ENCODE data around the gene TNRC18. TPM values are rescaled to one million over a fixed set of nuclear protein-coding genes. Genes with fewer than 3 reads are reported as not detected.

The TNRC18 gene
- total RNA-seq, 1 experiment from 2014 or later: 69.8 TPM

GRCh38 chr7:5414916-5415315, 8.7 kb downstream of the TNRC18 start:
- DNase-seq (ENCODE audit: extremely low read depth, low read depth): no peak

- no peak for DNase-seq (ENCODE audit: extremely low read depth, low read depth)
Measured at GRCh38 chr7:5413449-5413786, 10.2 kb downstream of the TNRC18 start.

GRCh38 chr7:5408777-5409176, 14.9 kb downstream of the TNRC18 start:
- no peak for DNase-seq (ENCODE audit: extremely low read depth, low read depth)

- no peak for DNase-seq (ENCODE audit: extremely low read depth, low read depth)
Measured at GRCh38 chr7:5406957-5407945, 16.4 kb downstream of the TNRC18 start.

GRCh38 chr7:5404421-5404826, 19.2 kb downstream of the TNRC18 start:
- DNase-seq (ENCODE audit: extremely low read depth, low read depth): no peak

GRCh38 chr7:5403442-5403841, 20.2 kb downstream of the TNRC18 start:
- no peak for DNase-seq (ENCODE audit: extremely low read depth, low read depth)

- DNase-seq (ENCODE audit: extremely low read depth, low read depth): no peak
Measured at GRCh38 chr7:5397736-5398135, 25.9 kb downstream of the TNRC18 start.

GRCh38 chr7:5396999-5397663, 26.5 kb downstream of the TNRC18 start:
- DNase-seq (ENCODE audit: extremely low read depth, low read depth): peak; percentile 97

- DNase-seq (ENCODE audit: extremely low read depth, low read depth): peak; percentile 72
Measured at GRCh38 chr7:5396542-5396941, 27.1 kb downstream of the TNRC18 start.

- no peak for DNase-seq (ENCODE audit: extremely low read depth, low read depth)
Measured at GRCh38 chr7:5395246-5395645, 28.4 kb downstream of the TNRC18 start.

- DNase-seq (ENCODE audit: extremely low read depth, low read depth): no peak
Measured at GRCh38 chr7:5394264-5395105, 29.1 kb downstream of the TNRC18 start.

- DNase-seq (ENCODE audit: extremely low read depth, low read depth): no peak
Measured at GRCh38 chr7:5393748-5394147, 29.9 kb downstream of the TNRC18 start.

GRCh38 chr7:5393328-5393727, 30.3 kb downstream of the TNRC18 start:
- no peak for DNase-seq (ENCODE audit: extremely low read depth, low read depth)

- DNase-seq (ENCODE audit: extremely low read depth, low read depth): no peak
Measured at GRCh38 chr7:5390918-5391317, 32.7 kb downstream of the TNRC18 start.

- no peak for DNase-seq (ENCODE audit: extremely low read depth, low read depth)
Measured at GRCh38 chr7:5388905-5389433, 34.7 kb downstream of the TNRC18 start.

- no peak for DNase-seq (ENCODE audit: extremely low read depth, low read depth)
Measured at GRCh38 chr7:5388273-5388901, 35.2 kb downstream of the TNRC18 start.

- DNase-seq (ENCODE audit: extremely low read depth, low read depth): no peak
Measured at GRCh38 chr7:5387711-5388245, 35.9 kb downstream of the TNRC18 start.

- no peak for DNase-seq (ENCODE audit: extremely low read depth, low read depth)
Measured at GRCh38 chr7:5384618-5385017, 39.0 kb downstream of the TNRC18 start.

- no peak for DNase-seq (ENCODE audit: extremely low read depth, low read depth)
Measured at GRCh38 chr7:5383314-5384098, 40.1 kb downstream of the TNRC18 start.

Data from NCI-H460 (cell line).